ENCODE measurements around the gene COX4I1. TPM values are rescaled to one million over a fixed set of nuclear protein-coding genes. Genes with fewer than 3 reads are reported as not detected.
"Not testable (repeated sequence)": the region's sequence is repeated elsewhere in the genome, so short reads cannot be mapped to it uniquely, and the experiment has no call there.

Gene COX4I1
- total and polyA plus RNA-seq, 2 donors (not counting 1 experiment from before 2014, with no cell fraction given) = 759 to 813 TPM

DNA sequence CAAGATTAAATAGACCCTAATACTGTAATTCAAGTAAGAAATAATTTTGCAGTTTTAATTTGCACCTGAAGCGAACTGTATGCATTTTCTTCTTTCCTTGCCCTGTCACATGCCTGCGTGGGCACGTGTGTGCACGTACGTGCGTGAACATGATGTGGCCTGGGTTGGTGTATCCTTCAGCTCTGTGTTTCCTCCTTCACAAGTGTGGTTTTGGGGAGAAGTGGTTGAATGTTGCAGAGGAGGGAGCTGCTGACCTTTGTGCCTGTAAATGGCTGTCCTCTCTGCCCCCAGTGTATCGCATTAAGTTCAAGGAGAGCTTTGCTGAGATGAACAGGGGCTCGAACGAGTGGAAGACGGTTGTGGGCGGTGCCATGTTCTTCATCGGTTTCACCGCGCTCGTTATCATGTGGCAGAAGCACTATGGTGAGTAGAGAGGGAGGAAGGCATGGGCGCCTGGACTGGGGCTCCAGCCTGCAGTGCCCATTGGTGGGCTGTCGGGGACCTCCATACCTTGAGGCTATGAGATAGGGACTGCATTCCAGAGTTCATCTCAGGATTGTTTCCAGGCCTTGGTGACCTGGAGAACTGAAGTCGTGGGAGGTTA lies 6.0 kb downstream of the COX4I1 start:
- Histone ChIP-seq H2AFZ (ENCODE audit: insufficient read depth, low read depth, low read length, poor library complexity, severe bottlenecking) (no peak overlapping the region), H3K4me2 (replicated peaks; ENCODE audit: low read depth, low read length, poor library complexity, severe bottlenecking) (no peak overlapping the region), H3K27ac (ENCODE audit: low read length in 2 of 2) (no peak overlapping the region), H3K4me3 (ENCODE audit: control extremely low read depth in 1 of 5, extremely low read depth in 1 of 5, insufficient read depth in 1 of 5, low read depth in 2 of 5, low read length in 4 of 5) (no peak overlapping the region), H3K4me1 (ENCODE audit: control insufficient read depth in 2 of 2, insufficient read depth in 2 of 2, low read length in 2 of 2) (peaks cover 7% of the 10 kb centered on the region in 2 donors), H3K9ac (ENCODE audit: low read length) (no peak overlapping the region), H3K36me3 (replicated peaks in 1 of 2; ENCODE audit: control extremely low read depth in 1 of 2, control insufficient read depth in 1 of 2, extremely low read depth in 1 of 2, insufficient read depth in 2 of 2, low read length in 1 of 2) (peaks cover 0 to 56% of the 10 kb centered on the region in 2 experiments), H4K20me1 (ENCODE audit: control insufficient read depth, insufficient read depth, low read length, poor library complexity, severe bottlenecking) (peaks cover 35% of the 10 kb centered on the region), H3K27me3 (replicated peaks in 1 of 4; ENCODE audit: control extremely low read depth in 1 of 4, control insufficient read depth in 3 of 4, insufficient read depth in 4 of 4, low read length in 3 of 4) (peaks cover 0 to 4% (median 0%) of the 10 kb centered on the region in 4 experiments), H3K79me2 (ENCODE audit: control insufficient read depth, insufficient read depth, low read length) (peaks cover 26% of the 10 kb centered on the region), H3K9me3 (ENCODE audit: control extremely low read depth in 1 of 3, control insufficient read depth in 2 of 3, insufficient read depth in 1 of 3, low read length in 2 of 3) (no peaks in the 10 kb centered on the region)
- 92% methylated on average over 15 of the region's 18 CpGs for WGBS (ENCODE audit: insufficient coverage)
- ChIA-PET POLR2A (no interaction called here), CTCF (no interaction called here)
- Mint-ChIP-seq H3K27ac (no peak overlapping the region), H3K9me3 (ENCODE audit: insufficient read depth) (no peaks in the 10 kb centered on the region), H3K4me3 (no peak overlapping the region), H3K27me3 (peaks cover 6% of the 10 kb centered on the region), H3K4me1 (peaks cover 27% of the 10 kb centered on the region)
- no peak for ATAC-seq (ENCODE audit: low read depth)
- TF ChIP-seq, protein P1, sequence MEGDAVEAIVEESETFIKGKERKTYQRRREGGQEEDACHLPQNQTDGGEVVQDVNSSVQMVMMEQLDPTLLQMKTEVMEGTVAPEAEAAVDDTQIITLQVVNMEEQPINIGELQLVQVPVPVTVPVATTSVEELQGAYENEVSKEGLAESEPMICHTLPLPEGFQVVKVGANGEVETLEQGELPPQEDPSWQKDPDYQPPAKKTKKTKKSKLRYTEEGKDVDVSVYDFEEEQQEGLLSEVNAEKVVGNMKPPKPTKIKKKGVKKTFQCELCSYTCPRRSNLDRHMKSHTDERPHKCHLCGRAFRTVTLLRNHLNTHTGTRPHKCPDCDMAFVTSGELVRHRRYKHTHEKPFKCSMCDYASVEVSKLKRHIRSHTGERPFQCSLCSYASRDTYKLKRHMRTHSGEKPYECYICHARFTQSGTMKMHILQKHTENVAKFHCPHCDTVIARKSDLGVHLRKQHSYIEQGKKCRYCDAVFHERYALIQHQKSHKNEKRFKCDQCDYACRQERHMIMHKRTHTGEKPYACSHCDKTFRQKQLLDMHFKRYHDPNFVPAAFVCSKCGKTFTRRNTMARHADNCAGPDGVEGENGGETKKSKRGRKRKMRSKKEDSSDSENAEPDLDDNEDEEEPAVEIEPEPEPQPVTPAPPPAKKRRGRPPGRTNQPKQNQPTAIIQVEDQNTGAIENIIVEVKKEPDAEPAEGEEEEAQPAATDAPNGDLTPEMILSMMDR (IDR thresholded peaks at IDR 0.05) = no peak
- DNase-seq = no peak
- intact Hi-C loops (cut with micrococcal nuclease) = no loop called here

DNA sequence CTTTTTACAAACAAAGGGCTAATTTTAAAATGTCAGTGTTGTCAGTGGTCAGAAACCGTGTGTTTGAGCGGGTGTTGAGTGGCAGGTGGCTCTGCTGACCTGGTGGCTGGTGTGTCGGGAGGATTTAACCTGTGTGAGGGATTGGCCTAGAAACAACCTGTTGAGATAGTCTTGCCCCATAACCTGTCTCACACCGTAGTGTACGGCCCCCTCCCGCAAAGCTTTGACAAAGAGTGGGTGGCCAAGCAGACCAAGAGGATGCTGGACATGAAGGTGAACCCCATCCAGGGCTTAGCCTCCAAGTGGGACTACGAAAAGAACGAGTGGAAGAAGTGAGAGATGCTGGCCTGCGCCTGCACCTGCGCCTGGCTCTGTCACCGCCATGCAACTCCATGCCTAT lies 7.0 kb downstream of the COX4I1 start:
- Mint-ChIP-seq H3K27ac (no peak overlapping the region), H3K4me1 (peaks cover 17% of the 10 kb centered on the region), H3K27me3 (peaks cover 10% of the 10 kb centered on the region), H3K9me3 (ENCODE audit: insufficient read depth) (no peaks in the 10 kb centered on the region), H3K4me3 (no peak overlapping the region)
- POLR2A ChIA-PET = interaction anchor here (0.7 kb wide), 1 partner anchor 66 kb away, joined by 5 read pairs; no protein-coding TSS in a partner anchor
- H3K9me3 ChIP-seq (ENCODE audit: control extremely low read depth in 1 of 3, control insufficient read depth in 2 of 3, insufficient read depth in 1 of 3, low read length in 2 of 3) = no peaks in the 10 kb centered on the region
- CTCF ChIA-PET = interaction anchor here (1.3 kb wide), 1 partner anchor 13 kb away, joined by 3 read pairs; no protein-coding TSS in a partner anchor
- no peaks in the 10 kb centered on the region for H3K4me1 ChIP-seq (ENCODE audit: control insufficient read depth in 2 of 2, insufficient read depth in 2 of 2, low read length in 2 of 2)
- no peak overlapping the region for H3K4me3 ChIP-seq (ENCODE audit: control extremely low read depth in 1 of 5, extremely low read depth in 1 of 5, insufficient read depth in 1 of 5, low read depth in 2 of 5, low read length in 4 of 5)
- no peak overlapping the region for H3K4me2 ChIP-seq (replicated peaks; ENCODE audit: low read depth, low read length, poor library complexity, severe bottlenecking)
- no peak overlapping the region for H2AFZ ChIP-seq (ENCODE audit: insufficient read depth, low read depth, low read length, poor library complexity, severe bottlenecking)
- TF ChIP-seq EZH2 (IDR thresholded peaks at IDR 0.05; ENCODE audit: borderline replicate concordance, insufficient read depth, low read depth, low read length, poor library complexity, severe bottlenecking) = no peak
- TF ChIP-seq, protein P1 (IDR thresholded peaks at IDR 0.05) = no peak
- no peak for ATAC-seq (ENCODE audit: low read depth)
- H3K36me3 ChIP-seq (replicated peaks in 1 of 2; ENCODE audit: control extremely low read depth in 1 of 2, control insufficient read depth in 1 of 2, extremely low read depth in 1 of 2, insufficient read depth in 2 of 2, low read length in 1 of 2) = peaks cover 0 to 53% of the 10 kb centered on the region in 2 experiments
- H3K27me3 ChIP-seq (replicated peaks in 1 of 4; ENCODE audit: control extremely low read depth in 1 of 4, control insufficient read depth in 3 of 4, insufficient read depth in 4 of 4, low read length in 3 of 4) = peaks cover 0 to 4% (median 0%) of the 10 kb centered on the region in 4 experiments
- H4K20me1 ChIP-seq (ENCODE audit: control insufficient read depth, insufficient read depth, low read length, poor library complexity, severe bottlenecking) = peaks cover 35% of the 10 kb centered on the region
- H3K79me2 ChIP-seq (ENCODE audit: control insufficient read depth, insufficient read depth, low read length) = peaks cover 17% of the 10 kb centered on the region
- intact Hi-C loops (cut with micrococcal nuclease) = no loop called here
- 96% methylated on average over 10 of the region's 11 CpGs for WGBS (ENCODE audit: insufficient coverage)
- H3K9ac ChIP-seq (ENCODE audit: low read length) = no peak overlapping the region
- no peak overlapping the region for H3K27ac ChIP-seq (ENCODE audit: low read length in 2 of 2)
- no peak for DNase-seq

DNA sequence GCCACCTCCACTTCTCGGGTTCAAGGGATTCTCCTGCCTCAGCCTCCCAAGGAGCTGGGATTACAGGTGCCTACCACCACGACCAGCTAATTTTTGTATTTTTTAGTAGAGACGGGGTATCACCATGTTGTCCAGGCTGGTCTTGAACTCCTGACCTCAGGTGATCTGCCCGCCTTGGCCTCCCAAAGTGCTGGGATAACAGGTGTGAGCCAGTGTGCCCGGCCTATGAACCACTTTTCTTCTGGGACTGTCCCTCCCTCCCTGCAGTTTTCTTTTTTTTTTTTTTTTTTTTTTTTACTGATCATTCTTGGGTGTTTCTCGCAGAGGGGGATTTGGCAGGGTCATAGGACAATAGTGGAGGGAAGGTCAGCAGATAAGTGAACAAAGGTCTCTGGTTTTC lies 7.8 kb downstream of the COX4I1 start:
- H3K9me3 Mint-ChIP-seq (ENCODE audit: insufficient read depth); H3K79me2 ChIP-seq (ENCODE audit: control insufficient read depth, insufficient read depth, low read length); H3K4me3 ChIP-seq (ENCODE audit: control extremely low read depth in 1 of 5, extremely low read depth in 1 of 5, insufficient read depth in 1 of 5, low read depth in 2 of 5, low read length in 4 of 5); H3K9ac ChIP-seq (ENCODE audit: low read length); H3K27ac Mint-ChIP-seq; H2AFZ ChIP-seq (ENCODE audit: insufficient read depth, low read depth, low read length, poor library complexity, severe bottlenecking); H3K4me1 ChIP-seq (ENCODE audit: control insufficient read depth in 2 of 2, insufficient read depth in 2 of 2, low read length in 2 of 2); H3K27ac ChIP-seq (ENCODE audit: low read length in 2 of 2); H3K4me3 Mint-ChIP-seq; DNase-seq; H3K4me2 ChIP-seq (replicated peaks; ENCODE audit: low read depth, low read length, poor library complexity, severe bottlenecking); ATAC-seq (ENCODE audit: low read depth); intact Hi-C loops (cut with micrococcal nuclease); H3K9me3 ChIP-seq (ENCODE audit: control extremely low read depth in 1 of 3, control insufficient read depth in 2 of 3, insufficient read depth in 1 of 3, low read length in 2 of 3); H3K27me3 ChIP-seq (replicated peaks in 1 of 4; ENCODE audit: control extremely low read depth in 1 of 4, control insufficient read depth in 3 of 4, insufficient read depth in 4 of 4, low read length in 3 of 4): not testable (repeated sequence)
- WGBS (ENCODE audit: insufficient coverage) = 100% methylated on average over 3 of the region's 6 CpGs
- peaks cover 18% of the 10 kb centered on the region for H3K27me3 Mint-ChIP-seq
- peaks cover 29% of the 10 kb centered on the region for H4K20me1 ChIP-seq (ENCODE audit: control insufficient read depth, insufficient read depth, low read length, poor library complexity, severe bottlenecking)
- peaks cover 11% of the 10 kb centered on the region for H3K4me1 Mint-ChIP-seq
- H3K36me3 ChIP-seq (replicated peaks in 1 of 2; ENCODE audit: control extremely low read depth in 1 of 2, control insufficient read depth in 1 of 2, extremely low read depth in 1 of 2, insufficient read depth in 2 of 2, low read length in 1 of 2) = peaks cover 0 to 45% of the 10 kb centered on the region in 2 experiments
- POLR2A ChIA-PET = interaction anchor here (0.7 kb wide), 1 partner anchor 67 kb away, joined by 5 read pairs; no protein-coding TSS in a partner anchor
- CTCF ChIA-PET = interaction anchor here (1.3 kb wide), 1 partner anchor 12 kb away, joined by 3 read pairs; no protein-coding TSS in a partner anchor

All from B cell (primary cell).